NB4 (cell line): ENCODE results near the gene UQCC3.

ENCODE experiments used
- DNase-seq: peaks from one replicate; pipeline ENCODE4 v3.0.0; 2010; ENCODE audit warnings: low read depth
- H3K4me3 ChIP-seq: one replicate; pipeline ENCODE4 v1.5.1; 2011; ENCODE audit warnings: mild to moderate bottlenecking, low read depth, low read length, moderate library complexity
- CTCF ChIP-seq: IDR thresholded peaks from one replicate; pipeline ENCODE4 v1.5.1; 2012; ENCODE audit warnings: low read depth, low read length
- MAX ChIP-seq: IDR thresholded peaks from 2 replicates; pipeline ENCODE4 v1.6.1; 2011; ENCODE audit warnings: low read depth, low read length
- MYC ChIP-seq: IDR thresholded peaks from 2 replicates; pipeline ENCODE4 v1.6.1; 2011; ENCODE audit warnings: low read depth, low read length
- POLR2A ChIP-seq: IDR thresholded peaks from 2 replicates; pipeline ENCODE4 v1.6.1; 2011; ENCODE audit warnings: mild to moderate bottlenecking; ENCODE audit not compliant: insufficient read length; ENCODE audit errors: extremely low read depth

UQCC3 gene

GRCh38 chr11:62716206-62716605 lies 44.7 kb downstream of the UQCC3 start:
- no peak overlapping the region for H3K4me3 ChIP-seq
- no peak for TF ChIP-seq POLR2A
- no peak for TF ChIP-seq MYC
- no peak for TF ChIP-seq MAX
- TF ChIP-seq CTCF, result no peak
- DNase-seq, result no peak

- no peak for DNase-seq
- TF ChIP-seq CTCF (no peak), MYC (no peak), POLR2A (no peak)
- H3K4me3 ChIP-seq, result no peak overlapping the region
Measured at GRCh38 chr11:62716816-62717215, 45.3 kb downstream of the UQCC3 start.

GRCh38 chr11:62719302-62719978 lies 48.0 kb downstream of the UQCC3 start:
- no peak overlapping the region for H3K4me3 ChIP-seq
- DNase-seq, result no peak
- no peak for TF ChIP-seq MAX
- TF ChIP-seq POLR2A, result no peak

GRCh38 chr11:62721994-62722393 lies 50.5 kb downstream of the UQCC3 start:
- peak; percentile 56 for DNase-seq
- TF ChIP-seq POLR2A (no peak), CTCF (peak; percentile 8), MYC (no peak)
- H3K4me3 ChIP-seq, result no peak overlapping the region
